GM20000 (cell line): ENCODE measurements around the gene LGALS3.

ENCODE experiments used
- DNase-seq: peaks from one replicate; pipeline ENCODE4 v3.0.0; 2012; ENCODE audit warnings: low spot score
- CTCF ChIP-seq: IDR thresholded peaks from 2 replicates; pipeline ENCODE4 v1.5.1; 2012; ENCODE audit warnings: mild to moderate bottlenecking, control low read depth; ENCODE audit errors: extremely low read depth, missing control alignments

The LGALS3 gene

GRCh38 chr14:55126932-55127459 is 2.1 kb upstream of the LGALS3 start:
- no peak for DNase-seq
- no peak for TF ChIP-seq CTCF

- TF ChIP-seq CTCF: no peak
Measured at GRCh38 chr14:55127460-55127951, 1.5 kb upstream of the LGALS3 start.

GRCh38 chr14:55128386-55129085 is 516 bp upstream of the LGALS3 start:
- DNase-seq: no peak
- no peak for TF ChIP-seq CTCF

More at GRCh38 chr14:55127460-55127951, 1.5 kb upstream of the LGALS3 start:
- DNase-seq: no peak

GRCh38 chr14:55129428-55130195 is 560 bp downstream of the LGALS3 start:
- TF ChIP-seq CTCF: no peak
- DNase-seq: peak; percentile 79

- no peak for TF ChIP-seq CTCF
- DNase-seq: no peak
Measured at GRCh38 chr14:55130196-55130550, 1.1 kb downstream of the LGALS3 start.

GRCh38 chr14:55131370-55132137 is 2.5 kb downstream of the LGALS3 start:
- no peak for DNase-seq
- TF ChIP-seq CTCF: no peak
